PC-9 (cell line): Measurements from ENCODE around the gene KATNIP.

Experiments
- CTCF ChIP-seq: fragments of 200-600 bp; sonication (generic); conservative IDR thresholded peaks from 2 replicates; pipeline ENCODE4 v1.6.1; 2017; ENCODE audit warnings: mixed run types, antibody characterized with exemption, mild to moderate bottlenecking, moderate library complexity
- EZH2 ChIP-seq: fragments of 200-600 bp; sonication (generic); IDR thresholded peaks from 2 replicates; pipeline ENCODE4 v1.8.0; 2017; ENCODE audit warnings: antibody characterized with exemption, low read depth

- no peak for TF ChIP-seq CTCF
- TF ChIP-seq EZH2 = no peak
Measured at GRCh38 chr16:27556471-27556870, 6.5 kb downstream of the KATNIP start.
